Measurements from ENCODE around the gene FMOD.
"Not testable (repeated sequence)": the region's sequence is repeated elsewhere in the genome, so short reads cannot be mapped to it uniquely, and the experiment has no call there.

The FMOD gene

GRCh38 chr1:203326830-203327683 lies 23.9 kb downstream of the FMOD start:
- peak; percentile 89 for DNase-seq

GRCh38 chr1:203325418-203326091 lies 25.4 kb downstream of the FMOD start:
- DNase-seq = peak; percentile 60

- no peak for DNase-seq
Observed at GRCh38 chr1:203325026-203325417, 25.9 kb downstream of the FMOD start.

GRCh38 chr1:203324105-203325025 lies 26.6 kb downstream of the FMOD start:
- DNase-seq = no peak

GRCh38 chr1:203323587-203323986 lies 27.3 kb downstream of the FMOD start:
- no peak for DNase-seq

- DNase-seq = no peak
Observed at GRCh38 chr1:203322500-203323179, 28.3 kb downstream of the FMOD start.

GRCh38 chr1:203321273-203322052 lies 29.5 kb downstream of the FMOD start:
- DNase-seq = no peak

GRCh38 chr1:203320591-203321272 lies 30.2 kb downstream of the FMOD start:
- DNase-seq = no peak

- no peak for DNase-seq
Observed at GRCh38 chr1:203318229-203318517, 32.7 kb downstream of the FMOD start.

GRCh38 chr1:203317429-203318228 lies 33.3 kb downstream of the FMOD start:
- no peak for DNase-seq

GRCh38 chr1:203316626-203317093 lies 34.3 kb downstream of the FMOD start:
- no peak for DNase-seq

GRCh38 chr1:203314025-203314759 lies 36.7 kb downstream of the FMOD start:
- DNase-seq = not testable (repeated sequence)

- no peak for DNase-seq
Observed at GRCh38 chr1:203311368-203312301, 39.3 kb downstream of the FMOD start.

- DNase-seq = no peak
Observed at GRCh38 chr1:203308923-203309331, 42.0 kb downstream of the FMOD start.

GRCh38 chr1:203308328-203308922 lies 42.5 kb downstream of the FMOD start:
- DNase-seq = no peak

GRCh38 chr1:203307641-203308126 lies 43.2 kb downstream of the FMOD start:
- no peak for DNase-seq

GRCh38 chr1:203306965-203307541 lies 43.9 kb downstream of the FMOD start:
- no peak for DNase-seq
